GM19468 (cell line): ENCODE data around the gene IL1B.

Experiments used
- ATAC-seq: cut with Tn5 transposase; IDR thresholded peaks from one replicate; pipeline ENCODE4 v1.9.1; 2021; ENCODE audit warnings: mild to moderate bottlenecking, moderate library complexity, moderate number of reproducible peaks; ENCODE audit not compliant: unreplicated experiment; ENCODE audit errors: extremely low read depth

Gene IL1B

DNA sequence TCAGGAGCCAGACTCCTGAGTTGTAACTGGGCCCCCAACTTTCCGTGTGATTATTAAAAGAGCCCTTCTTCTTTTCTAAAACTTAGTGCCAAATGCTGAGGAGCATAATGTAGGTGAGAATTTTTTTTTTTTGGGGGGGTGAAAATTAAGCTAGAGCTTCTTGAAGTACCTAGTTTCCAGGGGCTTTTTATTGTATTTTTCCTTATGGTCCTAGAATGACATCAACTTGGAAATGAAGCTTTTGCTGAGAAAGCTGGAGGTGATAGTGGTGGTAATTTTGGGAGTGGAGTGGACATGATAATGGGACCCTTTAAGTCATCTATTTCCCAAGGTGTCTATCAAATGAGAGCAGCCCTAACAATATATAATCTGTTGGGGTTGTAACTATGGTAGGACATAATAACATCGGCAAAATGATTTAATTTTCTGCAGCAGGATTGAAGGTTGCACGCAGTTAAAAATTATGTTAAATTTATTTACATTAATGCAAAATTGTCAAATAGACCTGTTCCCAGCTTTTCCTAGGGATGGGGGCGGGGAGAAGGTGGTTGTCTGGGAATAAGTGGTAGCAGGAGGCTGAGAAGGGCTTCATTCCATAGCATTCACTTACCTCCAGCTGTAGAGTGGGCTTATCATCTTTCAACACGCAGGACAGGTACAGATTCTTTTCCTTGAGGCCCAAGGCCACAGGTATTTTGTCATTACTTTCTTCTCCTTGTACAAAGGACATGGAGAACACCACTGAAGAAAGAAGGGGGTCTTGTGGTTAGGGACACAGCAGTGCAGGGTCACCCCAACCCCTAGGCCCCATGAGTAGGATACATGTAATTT is 5.7 kb downstream of the IL1B start:
- no peak for ATAC-seq

DNA sequence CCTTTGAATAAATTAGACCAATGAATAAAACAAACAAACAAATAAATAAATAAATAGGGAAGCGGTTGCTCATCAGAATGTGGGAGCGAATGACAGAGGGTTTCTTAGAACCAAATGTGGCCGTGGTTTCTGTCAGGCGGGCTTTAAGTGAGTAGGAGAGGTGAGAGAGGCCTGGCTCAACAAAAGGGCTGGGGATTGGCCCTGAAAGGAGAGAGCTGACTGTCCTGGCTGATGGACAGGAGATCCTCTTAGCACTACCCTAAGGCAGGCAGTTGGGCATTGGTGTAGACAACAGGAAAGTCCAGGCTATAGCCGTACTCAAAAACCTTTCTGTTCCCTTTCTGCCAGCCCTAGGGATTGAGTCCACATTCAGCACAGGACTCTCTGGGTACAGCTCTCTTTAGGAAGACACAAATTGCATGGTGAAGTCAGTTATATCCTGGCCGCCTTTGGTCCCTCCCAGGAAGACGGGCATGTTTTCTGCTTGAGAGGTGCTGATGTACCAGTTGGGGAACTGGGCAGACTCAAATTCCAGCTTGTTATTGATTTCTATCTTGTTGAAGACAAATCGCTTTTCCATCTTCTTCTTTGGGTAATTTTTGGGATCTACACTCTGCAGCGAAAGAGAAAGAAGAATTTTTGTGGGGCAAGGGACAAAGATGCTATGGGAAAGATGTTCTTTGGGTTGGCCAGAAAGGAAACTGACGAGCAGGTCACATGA is 6.5 kb downstream of the IL1B start:
- ATAC-seq: no peak

DNA sequence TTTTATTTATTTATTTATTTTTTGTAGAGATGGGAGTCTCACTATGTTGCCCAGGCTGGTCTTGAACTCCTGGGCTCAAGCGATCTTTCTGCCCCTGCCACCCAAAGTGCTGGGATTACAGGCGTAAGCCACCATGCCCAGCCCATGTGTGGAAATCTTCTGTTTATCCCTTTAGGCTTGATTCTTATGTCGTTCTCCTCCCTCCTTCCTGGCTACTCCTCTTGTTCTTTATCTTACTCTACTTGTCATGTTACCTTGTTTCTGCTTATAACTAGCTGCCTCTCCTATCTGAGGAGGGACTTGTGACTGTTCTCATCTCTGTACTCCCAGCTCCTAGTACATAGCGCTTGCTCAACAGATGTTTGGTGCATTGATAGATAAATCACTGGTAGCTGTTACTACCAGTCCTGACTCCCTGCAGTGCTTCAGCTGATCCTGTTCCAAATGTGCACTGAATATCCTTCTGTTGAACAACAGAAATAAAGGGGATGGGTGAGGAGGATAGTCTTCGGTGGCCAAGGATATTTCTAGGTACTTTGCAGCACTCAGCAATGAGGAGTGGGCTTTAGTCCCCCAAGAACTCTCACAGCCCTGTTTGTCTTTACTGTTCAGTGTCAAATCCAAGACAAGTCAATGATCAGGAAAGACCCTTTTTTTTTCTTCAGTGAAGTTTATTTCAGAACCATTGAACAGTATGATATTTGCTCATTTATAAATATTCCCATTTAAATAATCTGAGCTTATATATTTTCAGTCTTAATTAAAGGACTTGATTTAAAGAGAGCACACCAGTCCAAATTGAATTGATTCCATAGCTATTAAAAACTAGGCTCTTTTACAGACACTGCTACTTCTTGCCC is 7.2 kb downstream of the IL1B start:
- ATAC-seq: no peak

DNA sequence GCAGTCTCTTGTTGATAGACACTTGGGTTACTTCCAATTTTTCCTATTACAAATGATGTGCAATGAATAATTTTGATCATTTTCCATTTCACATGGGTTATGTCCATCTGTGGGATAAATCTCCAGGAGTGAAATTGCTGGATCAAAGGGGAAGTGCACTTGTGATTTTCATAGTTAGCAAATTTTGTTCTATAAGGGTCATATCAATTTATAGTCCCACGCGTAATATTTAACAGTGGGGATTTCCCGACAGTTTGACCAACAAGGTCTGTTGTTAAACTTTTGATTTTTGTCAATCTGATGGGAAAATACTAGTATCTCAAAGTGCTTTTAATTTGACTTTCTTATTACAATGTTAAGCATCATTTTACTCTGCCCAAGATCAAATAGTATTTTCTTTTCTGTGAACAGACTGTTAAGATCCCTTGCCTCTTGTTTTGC is 8.3 kb downstream of the IL1B start:
- ATAC-seq: no peak

DNA sequence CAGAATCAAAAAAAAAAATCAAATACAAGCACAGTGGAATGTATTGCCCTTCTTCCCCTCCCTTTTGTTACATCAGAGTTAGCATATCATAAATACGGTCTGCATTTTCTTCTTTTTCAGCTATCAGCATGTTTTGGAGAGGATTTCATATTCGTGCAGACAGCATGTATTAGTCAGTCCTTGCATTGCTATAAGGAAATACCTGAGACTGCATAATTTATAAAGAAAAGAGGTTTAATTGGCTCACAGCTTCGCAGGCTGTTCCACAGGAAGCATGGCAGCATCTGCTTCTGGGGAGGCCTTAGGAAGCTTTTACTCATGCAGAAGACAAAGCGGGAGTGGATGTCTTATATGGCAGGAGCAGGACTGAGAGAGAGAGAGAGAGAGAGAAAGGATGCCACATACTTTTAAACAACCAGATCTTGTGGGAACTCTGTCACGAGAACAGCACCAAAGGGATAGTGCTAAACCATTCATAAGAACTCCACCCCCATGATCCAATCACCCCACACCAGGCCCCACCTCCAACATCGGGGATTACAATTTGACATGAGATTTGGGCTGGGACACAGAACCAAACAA is 8.9 kb downstream of the IL1B start:
- ATAC-seq: no peak

DNA sequence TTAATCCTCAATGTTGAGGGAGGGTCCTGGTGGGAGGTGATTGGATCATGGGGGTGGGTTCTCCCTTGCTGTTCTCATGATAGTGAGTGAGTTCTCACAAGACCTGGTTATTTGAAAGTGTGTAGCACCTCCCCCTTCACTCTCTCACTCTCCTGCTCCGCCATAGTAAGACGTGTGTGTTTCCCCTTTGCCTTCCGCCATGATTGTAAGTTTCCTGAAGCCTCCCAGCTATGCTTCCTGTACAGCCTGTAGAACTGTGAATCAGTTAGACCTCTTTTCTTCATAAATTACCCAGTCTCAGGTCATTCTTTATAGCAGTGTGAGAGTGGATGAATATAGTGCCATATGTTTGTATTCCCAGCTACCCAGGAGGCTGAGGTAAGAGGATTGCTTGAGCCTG is 9.6 kb downstream of the IL1B start:
- no peak for ATAC-seq

DNA sequence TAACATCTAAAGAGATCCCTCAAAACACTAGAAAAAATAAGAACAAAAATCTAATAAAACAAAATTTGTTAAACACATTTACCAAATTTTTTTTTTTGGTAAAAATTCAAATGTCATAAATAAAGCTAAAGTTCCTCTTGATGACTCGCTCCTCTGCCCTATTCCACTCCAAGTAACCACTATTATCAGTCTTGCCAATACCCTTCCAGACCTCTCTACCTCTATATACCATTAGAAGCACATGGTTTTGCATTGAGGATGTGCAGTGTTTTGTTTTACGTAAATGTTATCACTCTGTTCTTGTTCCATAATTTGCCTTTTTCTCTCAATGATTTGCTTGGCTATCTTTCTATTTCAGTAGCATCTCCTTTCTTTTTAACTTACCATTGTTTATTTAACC is 10.9 kb downstream of the IL1B start:
- ATAC-seq: no peak

DNA sequence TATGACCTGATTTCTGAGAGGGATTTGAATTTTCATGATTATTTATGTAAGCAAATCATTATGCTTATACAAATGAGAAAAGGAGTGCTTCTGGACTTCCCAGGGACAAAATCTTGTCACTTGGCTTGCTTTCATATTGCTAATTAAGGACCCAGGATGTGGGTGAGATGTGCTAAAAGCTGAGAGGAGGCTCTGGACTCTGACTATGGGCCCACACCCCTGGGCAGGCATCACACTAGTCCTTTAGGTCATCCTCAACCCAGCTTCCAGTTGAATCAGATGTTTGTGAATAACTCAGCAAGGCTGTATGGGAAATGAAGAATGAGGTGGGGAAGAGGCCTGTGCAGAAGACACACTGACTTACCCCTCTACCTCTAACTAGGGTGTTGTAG is 11.9 kb downstream of the IL1B start:
- ATAC-seq: no peak

DNA sequence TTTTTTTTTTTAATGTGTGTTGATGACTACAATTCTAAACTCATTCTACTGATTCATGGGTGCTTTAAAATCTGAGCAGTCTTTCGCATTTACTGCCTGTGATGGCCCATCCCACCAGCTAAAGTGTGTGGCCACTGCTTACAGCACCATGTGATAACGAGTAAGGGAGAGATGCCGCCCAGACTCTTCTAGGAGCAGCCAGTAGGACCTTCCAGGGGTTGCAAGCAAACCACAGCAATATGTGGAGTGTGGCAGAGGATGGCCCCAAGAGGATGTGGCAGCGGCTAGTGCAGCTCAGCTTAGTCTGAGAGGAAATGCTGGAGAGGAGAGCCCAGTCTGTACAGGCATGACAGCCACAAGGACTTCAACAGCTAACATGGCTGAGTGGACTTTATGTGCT is 14.9 kb downstream of the IL1B start:
- no peak for ATAC-seq

DNA sequence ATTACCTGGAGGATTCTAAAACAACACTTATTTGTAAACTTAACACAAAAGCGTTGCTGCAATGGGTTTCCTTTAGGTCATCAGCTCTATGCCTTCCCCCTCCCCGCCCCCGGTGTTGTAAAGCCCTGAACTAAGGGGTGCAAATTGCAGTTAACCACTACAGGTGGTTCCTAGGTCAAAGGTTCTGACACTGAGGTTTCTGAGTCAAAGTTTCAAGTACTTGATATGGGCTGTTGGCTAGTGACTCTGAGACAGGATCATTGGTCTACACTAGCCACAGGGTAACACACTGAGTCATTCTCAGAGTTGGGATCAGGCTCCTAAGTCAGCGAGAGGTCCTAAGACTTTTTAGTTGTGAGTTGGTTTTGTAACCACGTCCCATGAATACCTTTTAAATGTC is 15.4 kb downstream of the IL1B start:
- peak; percentile 51 for ATAC-seq

DNA sequence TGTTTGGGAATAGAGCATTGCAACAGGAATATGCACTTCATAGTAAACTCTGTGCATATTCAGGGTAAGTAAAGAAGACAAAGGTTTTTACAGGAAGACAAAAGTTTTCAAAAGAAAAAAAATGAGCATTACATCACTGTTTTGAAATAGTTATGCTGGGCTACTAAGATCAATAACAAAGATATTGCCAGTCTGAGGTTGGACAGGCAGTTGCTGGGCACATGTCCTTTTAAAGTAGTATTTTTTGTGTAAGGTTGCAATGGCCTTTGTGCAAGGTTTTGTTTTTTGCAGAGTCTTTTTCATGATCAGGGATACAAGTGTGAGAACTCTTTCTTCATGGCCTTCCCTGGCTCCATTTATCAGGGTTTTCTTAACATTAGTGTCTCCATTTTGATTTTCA is 16.2 kb downstream of the IL1B start:
- no peak for ATAC-seq

DNA sequence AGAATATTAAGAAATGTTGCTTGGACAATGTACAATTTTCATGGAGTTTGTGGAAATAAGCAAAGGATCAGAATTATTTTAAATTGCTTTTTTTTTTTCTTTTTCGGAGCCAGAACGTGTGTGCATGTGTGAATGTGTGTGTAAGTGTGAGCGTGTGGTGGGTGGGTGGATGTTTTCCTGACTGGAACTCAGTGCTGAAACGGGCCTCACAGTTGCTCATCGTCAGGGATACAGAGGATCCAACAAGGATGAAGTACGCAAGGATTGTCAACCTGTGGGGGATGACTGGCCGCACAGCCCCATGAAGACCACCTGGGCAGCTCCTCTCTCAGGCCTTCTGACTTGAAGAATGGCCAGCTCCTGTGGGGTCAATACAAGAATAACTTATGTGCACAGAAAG is 17.5 kb downstream of the IL1B start:
- no peak for ATAC-seq

DNA sequence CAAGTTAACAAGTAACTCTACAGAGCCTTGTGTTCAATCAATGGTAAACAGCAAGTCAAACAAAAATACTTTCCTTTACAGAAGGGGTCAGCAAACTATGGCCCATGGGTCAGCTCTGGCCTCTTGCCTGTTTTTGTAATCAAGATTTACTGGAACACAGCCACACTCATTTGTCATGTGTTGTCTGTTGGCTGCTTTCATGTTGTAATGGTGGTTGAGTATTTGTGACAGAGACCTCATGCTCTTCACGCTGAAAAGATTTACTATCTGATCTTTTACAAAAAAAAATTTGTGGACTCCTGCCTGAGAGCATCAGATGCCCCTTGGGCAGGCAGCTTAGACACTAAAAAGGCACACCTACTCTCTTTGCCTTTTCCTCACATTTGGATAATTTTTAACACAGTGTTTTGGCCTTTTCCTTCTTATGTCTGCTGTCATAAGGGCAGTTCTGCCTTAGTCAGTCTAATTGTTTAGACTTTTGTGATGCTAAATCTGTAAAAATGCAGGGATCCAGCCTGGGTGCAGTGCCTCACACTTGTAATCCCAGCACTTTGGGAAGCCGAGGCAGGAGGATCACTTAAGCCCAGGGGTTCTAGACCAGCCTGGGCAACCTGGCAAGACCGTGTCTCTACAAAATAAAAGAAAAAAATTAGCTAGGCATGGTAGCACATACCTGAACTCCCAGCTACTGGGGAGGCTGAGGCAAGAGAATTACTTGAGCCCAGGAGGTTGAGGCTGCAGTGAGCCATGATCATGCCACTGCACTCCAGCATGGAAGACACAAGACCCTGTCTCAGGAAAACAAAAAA is 18.3 kb downstream of the IL1B start:
- ATAC-seq: no peak

DNA sequence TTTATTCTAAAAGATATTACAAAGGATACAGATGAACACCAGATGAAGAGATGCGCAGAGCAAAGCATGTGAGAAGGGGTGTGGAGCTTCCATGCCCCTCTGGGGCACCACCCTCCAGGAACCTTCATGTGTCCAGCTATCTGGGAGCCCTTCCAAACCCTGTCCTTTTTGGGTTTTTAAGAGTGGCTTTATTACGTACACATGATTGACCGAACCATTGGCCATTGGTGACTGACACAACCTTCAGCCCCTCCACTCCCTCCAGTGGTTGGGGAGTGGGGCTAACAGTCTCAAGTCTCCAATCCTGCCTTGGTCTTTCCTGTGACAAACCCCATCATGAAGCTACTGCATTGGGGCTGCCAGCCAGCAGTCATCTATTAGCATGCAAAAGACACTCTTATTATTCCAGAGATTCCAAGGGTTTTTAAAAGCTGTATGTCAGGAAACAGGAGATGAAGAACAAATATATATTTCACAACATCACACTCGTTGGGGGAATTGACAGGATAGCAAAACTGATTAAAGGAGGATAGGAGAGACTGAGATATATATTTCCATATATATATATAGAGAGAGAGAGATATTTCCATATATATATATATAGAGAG is 19.4 kb downstream of the IL1B start:
- no peak for ATAC-seq

DNA sequence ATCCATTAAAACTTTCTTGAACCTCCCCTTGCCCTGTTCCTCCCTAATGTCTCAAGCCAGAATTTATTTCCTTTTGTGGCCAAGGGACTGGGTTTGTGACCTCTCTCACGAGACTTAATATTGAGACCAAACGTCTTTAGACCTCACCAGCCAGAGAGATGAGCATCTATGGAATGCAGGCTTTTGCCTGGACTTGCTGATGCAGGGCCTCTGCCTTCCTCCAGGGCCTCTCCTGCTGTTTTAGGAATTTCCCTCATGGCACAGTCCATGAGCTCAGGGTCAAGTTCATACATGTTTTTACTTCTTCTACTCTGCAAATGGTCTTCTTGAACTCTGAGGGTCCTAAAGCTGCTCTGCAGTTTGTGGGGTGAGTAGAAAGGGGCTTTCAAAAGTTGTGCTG is 22.3 kb downstream of the IL1B start:
- no peak for ATAC-seq

DNA sequence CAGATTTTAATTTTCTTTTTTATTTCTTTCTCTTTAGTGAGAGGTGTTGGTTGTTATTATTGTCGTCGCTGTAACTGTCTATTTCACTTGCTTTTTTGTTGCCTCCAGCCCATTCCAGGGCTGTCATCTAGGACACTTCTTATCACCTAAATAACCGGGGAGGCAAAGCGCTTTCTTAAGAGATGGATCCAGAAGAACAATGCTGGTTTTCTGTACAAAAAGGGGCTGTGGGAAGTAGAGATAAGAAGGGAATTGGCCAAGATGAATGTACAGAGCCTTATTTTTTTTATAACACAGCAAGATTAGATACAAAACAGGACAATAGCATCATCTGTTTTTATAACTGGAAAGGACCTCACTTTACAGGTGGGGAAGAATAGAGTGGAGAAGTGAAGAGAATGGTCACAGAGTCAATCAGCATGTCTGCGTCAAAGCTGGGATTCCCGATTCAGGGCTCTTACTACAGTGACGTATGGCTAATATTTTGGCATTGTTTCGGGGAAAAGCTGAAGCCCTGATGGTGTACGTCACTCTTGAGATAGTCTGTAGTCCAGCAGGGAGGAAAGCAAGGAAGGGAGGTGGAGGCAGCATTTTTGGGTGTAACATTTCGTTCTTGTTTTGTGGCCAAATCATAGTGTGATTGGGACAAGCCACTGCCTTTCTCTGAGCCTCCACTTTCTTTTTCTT is 23.2 kb downstream of the IL1B start:
- no peak for ATAC-seq

DNA sequence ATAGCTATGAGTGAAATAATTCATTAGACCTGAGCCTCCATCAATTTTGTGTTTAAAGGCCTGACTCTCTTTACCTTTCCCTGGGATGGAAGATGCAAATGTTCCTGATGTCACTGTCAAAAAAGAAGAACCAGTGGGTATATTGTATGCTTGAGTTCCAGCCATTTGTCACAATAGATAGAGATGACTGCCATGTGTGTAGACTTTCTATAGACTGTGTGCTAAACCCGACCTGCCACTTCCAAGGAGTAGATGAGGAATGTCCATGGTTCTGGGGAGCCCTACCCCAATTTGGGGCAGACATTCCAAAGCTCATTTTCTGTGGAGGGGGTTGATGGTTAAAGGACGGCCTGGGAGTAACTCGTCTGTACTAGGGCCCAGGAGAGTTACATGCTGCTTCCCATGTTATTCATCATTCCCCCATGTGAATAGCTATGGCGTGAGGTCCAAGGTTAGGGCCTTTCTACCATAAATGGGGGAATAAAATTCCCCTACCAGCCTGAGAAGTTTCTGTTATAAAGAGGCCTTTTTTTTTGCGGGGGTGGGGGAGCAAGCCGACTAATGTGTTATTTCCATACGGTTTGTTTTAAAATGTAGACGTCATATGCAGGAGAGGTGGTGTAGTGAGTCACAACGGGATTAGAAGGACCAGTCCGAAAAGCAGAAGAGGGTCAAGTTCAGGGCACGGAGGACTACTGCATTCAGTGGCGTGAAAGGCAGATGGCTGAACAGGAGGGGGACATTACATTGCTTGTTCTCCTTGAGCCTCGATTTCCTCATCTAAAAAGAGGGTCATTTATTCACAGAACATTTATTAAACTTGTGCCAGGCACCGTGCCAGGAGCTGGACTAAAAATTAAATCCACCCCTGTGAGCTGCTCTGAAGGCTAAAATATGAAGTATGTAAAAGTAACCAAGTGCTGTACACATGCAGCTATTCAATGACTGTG is 24.0 kb downstream of the IL1B start:
- ATAC-seq: no peak
